Left hindlimb (tissue), 1 donor: ENCODE measurements around the gene PCDHB7.
"Not testable (repeated sequence)": the region's sequence is repeated elsewhere in the genome, so short reads cannot be mapped to it uniquely, and the experiment has no call there.

Experiments used
- DNase-seq: peaks from one replicate; pipeline ENCODE4 v3.0.0-alpha.2; 2018

The PCDHB7 gene

DNA sequence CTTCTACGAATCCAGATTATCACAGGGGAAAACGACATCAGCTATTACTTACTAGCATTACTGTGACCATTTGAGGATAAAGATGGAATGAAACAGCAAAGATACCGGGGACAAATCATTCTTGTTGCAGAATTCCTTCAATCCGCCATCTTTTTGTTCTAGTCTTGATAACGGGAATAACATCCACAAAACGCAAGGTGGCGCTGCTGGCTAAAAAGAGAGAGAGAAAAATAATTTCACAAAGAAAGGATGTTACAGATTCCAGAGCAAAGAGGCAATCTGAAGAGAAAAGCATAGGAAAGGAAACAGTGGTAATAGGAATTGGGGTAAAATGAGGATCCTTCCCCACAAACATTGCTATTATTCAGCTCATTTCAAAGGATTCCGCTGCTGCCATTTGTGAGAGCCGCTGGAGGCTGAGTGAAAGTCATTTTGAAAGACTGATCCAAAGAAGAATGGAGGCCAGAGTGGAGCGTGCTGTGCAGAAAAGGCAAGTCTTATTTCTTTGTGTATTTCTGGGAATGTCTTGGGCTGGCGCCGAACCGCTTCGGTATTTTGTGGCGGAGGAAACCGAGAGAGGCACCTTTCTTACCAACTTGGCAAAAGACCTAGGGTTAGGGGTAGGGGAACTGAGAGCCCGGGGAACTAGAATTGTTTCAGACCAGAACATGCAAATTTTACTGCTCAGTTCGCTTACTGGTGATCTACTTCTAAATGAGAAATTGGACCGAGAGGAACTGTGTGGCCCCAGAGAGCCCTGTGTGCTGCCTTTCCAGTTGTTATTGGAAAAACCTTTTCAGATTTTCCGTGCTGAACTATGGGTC lies at the start of gene PCDHB7:
TSS of gene PCDHB7 (plus strand) at position 264 of the 824 bp plus-strand sequence. CDS start at position 456, 192 bp downstream.
- no peak for DNase-seq

DNA sequence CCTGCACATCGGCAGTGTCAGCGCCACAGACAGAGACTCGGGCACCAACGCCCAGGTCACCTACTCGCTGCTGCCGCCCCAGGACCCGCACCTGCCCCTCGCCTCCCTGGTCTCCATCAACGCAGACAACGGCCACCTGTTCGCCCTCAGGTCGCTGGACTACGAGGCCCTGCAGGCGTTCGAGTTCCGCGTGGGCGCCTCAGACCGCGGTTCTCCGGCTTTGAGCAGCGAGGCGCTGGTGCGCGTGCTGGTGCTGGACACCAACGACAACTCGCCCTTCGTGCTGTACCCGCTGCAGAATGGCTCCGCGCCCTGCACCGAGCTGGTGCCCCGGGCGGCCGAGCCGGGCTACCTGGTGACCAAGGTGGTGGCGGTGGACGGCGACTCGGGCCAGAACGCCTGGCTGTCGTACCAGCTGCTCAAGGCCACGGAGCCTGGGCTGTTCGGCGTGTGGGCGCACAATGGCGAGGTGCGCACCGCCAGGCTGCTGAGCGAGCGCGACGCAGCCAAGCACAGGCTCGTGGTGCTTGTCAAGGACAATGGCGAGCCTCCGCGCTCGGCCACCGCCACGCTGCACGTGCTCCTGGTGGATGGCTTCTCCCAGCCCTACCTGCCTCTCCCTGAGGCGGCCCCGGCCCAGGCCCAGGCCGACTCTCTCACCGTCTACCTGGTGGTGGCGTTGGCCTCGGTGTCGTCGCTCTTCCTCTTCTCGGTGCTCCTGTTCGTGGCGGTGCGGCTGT lies 48.9 kb upstream of the PCDHB7 start:
- DNase-seq: not testable (repeated sequence)

DNA sequence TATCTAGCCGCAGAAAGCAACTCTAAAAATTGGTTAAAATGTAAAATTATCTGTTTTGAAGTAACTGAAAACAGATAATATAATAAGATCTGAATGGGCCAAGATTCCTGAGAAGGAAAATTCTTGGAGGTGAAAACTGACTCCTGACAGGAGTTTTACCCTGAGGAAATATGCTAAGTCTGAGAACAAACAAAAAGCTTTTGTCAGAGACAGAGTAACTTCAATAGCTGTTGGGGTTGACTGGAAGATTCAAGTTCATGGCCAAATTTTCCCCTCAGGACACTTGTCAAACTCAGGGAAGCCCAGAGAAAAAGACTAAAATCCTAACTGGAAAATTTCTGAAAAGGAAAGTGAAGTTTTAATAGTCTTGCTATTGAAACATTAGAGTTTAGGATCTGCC lies 45.1 kb upstream of the PCDHB7 start:
- DNase-seq: no peak

DNA sequence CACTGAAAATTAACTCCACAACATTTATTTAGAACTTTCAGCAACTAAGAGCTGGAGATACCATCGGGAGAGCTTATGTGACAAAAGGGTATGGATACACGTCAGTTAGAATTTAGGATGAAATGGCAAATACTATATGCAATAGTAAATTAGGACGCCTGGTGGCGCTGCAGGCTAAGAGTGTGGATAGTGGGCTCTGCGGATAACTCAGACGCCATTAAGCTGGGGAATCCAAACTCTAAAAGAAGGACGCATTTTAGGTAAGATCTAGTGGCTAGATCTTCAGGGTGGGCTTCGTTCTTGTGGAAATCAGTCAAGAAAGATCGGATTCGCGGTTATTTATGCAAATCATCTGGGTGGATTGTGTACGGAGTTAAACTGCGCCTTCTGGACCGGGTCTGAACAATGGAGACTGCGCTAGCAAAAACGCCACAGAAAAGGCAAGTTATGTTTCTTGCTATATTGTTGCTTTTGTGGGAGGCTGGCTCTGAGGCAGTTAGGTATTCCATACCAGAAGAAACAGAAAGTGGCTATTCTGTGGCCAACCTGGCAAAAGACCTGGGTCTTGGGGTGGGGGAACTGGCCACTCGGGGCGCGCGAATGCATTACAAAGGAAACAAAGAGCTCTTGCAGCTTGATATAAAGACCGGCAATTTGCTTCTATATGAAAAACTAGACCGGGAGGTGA lies 37.3 kb upstream of the PCDHB7 start, which contains the start of gene PCDHB5:
TSS of gene PCDHB5 (plus strand) at position 177 of the 688 bp plus-strand sequence. CDS start at position 406, 229 bp downstream.
- no peak for DNase-seq

GRCh38 chr5:141135718-141136266 lies 36.7 kb upstream of the PCDHB7 start:
- DNase-seq: no peak

DNA sequence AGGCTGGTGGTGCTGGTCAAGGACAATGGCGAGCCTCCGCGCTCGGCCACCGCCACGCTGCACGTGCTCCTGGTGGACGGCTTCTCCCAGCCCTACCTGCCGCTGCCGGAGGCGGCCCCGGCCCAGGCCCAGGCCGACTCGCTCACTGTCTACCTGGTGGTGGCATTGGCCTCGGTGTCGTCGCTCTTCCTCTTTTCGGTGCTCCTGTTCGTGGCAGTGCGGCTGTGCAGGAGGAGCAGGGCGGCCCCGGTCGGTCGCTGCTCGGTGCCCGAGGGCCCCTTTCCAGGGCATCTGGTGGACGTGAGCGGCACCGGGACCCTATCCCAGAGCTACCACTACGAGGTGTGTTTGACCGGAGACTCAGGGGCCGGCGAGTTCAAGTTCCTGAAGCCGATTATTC lies 35.1 kb upstream of the PCDHB7 start:
- not testable (repeated sequence) for DNase-seq

DNA sequence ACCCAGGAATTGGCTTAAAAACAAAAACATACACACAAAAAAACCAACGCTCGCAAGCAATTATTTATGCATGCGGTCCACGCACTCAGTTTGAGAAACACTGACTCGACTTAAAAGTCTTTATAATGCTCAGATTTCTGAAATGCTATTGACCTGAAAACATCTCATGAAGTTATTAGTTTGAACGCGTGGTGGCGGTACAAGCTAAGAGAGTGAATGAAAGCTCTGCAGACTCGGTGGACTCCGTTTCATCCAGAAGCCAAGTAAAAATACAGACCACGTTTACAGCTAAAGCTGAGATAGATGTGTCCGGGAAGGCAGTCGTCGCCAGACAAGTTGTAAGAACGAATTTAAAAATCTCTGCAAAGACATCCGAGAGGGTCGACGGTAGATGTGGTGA lies 22.6 kb upstream of the PCDHB7 start, which contains the start of gene PCDHB6:
TSS of gene PCDHB6 (plus strand) at position 246 of the 400 bp plus-strand sequence. CDS start 201 bp downstream, outside the sequence.
- no peak for DNase-seq

DNA sequence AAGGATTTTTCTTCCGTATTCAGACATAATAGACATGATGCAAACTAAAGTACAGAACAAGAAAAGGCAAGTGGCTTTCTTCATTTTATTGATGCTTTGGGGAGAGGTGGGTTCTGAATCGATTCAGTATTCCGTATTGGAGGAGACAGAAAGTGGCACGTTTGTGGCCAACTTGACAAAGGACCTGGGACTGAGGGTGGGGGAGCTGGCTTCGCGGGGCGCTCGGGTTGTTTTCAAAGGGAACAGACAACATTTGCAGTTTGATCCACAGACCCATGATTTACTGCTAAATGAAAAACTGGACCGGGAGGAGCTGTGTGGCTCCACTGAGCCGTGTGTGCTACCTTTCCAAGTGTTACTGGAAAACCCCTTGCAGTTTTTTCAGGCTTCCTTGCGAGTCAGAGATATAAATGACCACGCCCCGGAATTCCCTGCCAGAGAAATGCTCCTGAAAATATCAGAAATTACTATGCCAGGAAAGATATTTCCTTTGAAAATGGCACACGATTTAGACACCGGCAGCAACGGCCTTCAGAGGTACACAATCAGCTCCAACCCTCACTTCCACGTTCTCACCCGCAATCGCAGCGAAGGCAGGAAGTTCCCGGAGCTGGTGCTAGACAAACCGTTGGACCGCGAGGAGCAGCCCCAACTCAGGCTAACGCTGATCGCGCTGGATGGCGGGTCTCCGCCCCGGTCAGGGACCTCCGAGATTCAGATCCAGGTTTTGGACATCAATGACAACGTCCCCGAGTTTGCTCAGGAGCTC lies 22.0 kb upstream of the PCDHB7 start:
- DNase-seq: no peak

DNA sequence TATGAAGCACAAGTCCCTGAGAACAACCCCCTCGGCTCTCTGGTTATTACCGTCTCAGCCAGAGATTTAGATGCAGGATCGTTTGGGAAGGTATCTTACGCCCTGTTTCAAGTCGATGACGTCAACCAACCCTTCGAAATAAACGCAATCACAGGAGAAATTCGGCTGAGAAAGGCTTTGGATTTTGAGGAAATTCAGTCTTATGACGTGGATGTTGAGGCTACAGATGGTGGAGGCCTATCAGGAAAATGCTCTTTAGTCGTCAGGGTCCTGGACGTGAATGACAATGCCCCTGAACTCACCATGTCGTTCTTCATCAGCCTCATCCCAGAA lies 21.5 kb upstream of the PCDHB7 start:
- no peak for DNase-seq

- DNase-seq: not testable (repeated sequence)
Observed at GRCh38 chr5:141151632-141152031, 20.8 kb upstream of the PCDHB7 start.

DNA sequence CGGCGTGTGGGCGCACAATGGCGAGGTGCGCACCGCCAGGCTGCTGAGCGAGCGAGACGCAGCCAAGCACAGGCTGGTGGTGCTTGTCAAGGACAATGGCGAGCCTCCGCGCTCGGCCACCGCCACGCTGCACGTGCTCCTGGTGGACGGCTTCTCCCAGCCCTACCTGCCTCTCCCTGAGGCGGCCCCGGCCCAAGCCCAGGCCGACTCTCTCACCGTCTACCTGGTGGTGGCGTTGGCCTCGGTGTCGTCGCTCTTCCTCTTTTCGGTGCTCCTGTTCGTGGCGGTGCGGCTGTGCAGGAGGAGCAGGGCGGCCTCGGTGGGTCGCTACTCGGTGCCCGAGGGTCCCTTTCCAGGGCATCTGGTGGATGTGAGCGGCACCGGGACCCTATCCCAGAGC lies 20.3 kb upstream of the PCDHB7 start:
- not testable (repeated sequence) for DNase-seq

- DNase-seq: no peak
Observed at GRCh38 chr5:141155540-141156374, 16.7 kb upstream of the PCDHB7 start.

DNA sequence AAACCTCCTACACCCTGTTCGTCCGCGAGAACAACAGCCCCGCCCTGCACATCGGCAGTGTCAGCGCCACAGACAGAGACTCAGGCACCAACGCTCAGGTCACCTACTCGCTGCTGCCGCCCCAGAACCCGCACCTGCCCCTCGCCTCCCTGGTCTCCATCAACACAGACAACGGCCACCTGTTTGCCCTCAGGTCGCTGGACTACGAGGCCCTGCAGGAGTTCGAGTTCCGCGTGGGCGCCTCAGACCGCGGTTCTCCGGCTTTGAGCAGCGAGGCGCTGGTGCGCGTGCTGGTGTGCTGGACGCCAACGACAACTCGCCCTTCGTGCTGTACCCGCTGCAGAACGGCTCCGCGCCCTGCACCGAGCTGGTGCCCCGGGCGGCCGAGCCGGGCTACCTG lies 15.1 kb upstream of the PCDHB7 start:
- not testable (repeated sequence) for DNase-seq

GRCh38 chr5:141157901-141158300 lies 14.5 kb upstream of the PCDHB7 start:
- DNase-seq: not testable (repeated sequence)

DNA sequence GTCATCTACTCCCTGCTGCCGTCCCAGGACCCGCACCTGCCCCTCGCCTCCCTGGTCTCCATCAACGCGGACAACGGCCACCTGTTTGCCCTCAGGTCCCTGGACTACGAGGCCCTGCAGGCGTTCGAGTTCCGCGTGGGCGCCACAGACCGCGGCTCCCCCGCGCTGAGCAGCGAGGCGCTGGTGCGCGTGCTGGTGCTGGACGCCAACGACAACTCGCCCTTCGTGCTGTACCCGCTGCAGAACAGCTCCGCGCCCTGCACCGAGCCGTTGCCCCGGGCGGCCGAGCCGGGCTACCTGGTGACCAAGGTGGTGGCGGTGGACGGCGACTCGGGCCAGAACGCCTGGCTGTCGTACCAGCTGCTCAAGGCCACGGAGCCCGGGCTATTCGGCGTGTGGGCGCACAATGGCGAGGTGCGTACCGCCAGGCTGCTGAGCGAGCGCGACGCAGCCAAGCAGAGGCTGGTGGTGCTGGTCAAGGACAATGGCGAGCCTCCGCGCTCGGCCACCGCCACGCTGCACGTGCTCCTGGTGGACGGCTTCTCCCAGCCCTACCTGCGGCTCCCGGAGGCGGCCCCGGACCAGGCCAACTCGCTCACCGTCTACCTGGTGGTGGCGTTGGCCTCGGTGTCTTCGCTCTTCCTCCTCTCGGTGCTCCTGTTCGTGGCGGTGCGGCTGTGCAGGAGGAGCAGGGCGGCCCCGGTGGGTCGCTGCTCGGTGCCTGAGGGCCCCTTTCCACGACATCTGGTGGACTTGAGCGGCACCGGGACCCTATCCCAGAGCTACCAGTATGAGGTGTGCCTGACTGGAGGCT lies 2.1 kb downstream of the PCDHB7 start:
- not testable (repeated sequence) for DNase-seq

- DNase-seq: no peak
Observed at GRCh38 chr5:141175933-141176332, 3.5 kb downstream of the PCDHB7 start.

DNA sequence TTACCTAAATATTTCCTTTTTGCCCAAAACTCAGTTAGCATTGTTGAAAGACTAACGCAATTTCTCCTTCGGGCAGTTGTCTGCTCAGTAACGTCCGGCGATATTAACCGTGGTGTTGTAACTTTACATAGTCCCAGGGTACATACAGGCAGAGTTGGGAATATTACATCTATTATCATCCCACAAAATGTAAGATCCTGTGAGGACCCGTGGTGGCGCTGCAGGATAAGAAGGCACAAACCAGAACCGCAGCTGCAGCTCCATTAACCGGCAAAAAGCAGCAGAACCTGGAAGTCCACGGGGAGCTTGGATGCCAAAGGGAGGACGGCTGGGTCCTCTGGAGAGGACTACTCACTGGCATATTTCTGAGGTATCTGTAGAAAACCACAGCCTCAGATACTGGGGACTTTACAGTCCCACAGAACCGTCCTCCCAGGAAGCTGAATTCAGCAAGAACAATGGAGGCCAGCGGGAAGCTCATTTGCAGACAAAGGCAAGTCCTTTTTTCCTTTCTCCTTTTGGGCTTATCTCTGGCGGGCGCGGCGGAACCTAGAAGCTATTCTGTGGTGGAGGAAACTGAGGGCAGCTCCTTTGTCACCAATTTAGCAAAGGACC lies 5.2 kb downstream of the PCDHB7 start, which contains the start of gene PCDHB8:
TSS of gene PCDHB8 (plus strand) at position 214 of the 615 bp plus-strand sequence. CDS start at position 459, 245 bp downstream.
- DNase-seq: not testable (repeated sequence)

DNA sequence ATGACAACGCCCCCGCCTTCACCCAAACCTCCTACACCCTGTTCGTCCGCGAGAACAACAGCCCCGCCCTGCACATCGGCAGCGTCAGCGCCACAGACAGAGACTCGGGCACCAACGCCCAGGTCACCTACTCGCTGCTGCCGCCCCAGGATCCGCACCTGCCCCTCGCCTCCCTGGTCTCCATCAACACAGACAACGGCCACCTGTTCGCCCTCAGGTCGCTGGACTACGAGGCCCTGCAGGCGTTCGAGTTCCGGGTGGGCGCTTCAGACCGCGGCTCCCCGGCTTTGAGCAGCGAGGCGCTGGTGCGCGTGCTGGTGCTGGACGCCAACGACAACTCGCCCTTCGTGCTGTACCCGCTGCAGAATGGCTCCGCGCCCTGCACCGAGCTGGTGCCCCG lies 6.9 kb downstream of the PCDHB7 start:
- DNase-seq: not testable (repeated sequence)

DNA sequence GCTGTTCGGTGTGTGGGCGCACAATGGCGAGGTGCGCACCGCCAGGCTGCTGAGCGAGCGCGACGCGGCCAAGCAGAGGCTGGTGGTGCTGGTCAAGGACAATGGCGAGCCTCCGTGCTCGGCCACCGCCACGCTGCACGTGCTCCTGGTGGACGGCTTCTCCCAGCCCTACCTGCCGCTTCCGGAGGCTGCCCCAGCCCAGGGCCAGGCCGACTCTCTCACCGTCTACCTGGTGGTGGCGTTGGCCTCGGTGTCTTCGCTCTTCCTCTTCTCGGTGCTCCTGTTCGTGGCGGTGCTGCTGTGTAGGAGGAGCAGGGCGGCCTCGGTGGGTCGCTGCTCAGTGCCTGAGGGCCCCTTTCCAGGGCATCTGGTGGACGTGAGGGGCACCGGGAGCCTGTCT lies 7.4 kb downstream of the PCDHB7 start:
- DNase-seq: not testable (repeated sequence)

DNA sequence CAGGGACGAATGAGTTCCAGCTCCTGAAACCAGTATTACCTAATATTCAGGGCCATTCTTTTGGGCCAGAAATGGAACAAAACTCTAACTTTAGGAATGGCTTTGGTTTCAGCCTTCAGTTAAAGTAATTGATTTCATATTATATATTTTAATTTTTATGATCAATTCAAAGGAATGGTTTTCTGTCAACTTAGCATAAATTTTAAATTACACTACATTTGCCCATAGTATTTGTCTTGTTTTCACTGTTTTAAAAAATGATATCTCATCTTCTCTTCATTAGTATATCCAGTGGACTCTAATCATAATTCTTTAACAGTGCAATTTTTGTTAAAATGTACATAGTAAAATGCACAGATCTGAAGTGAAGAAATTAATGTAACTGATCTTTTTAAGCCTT lies 7.9 kb downstream of the PCDHB7 start:
- DNase-seq: no peak
